WERI-Rb-1 (cell line): Measurements from ENCODE around the gene DEFB112.
A peak's percentile ranks its signal among the peaks of the same experiment; 100 is the strongest.

Source experiments
- DNase-seq: peaks from one replicate; pipeline ENCODE4 v3.0.0-alpha.2; 2020
- H3K27ac ChIP-seq: fragments of 250-450 bp; sonication (Bioruptor Pico); 2 replicates; pipeline ENCODE4 v1.5.1; 2020; ENCODE audit warnings: mild to moderate bottlenecking, moderate library complexity
- H3K27me3 ChIP-seq: fragments of 250-450 bp; sonication (Bioruptor Pico); 2 replicates; pipeline ENCODE4 v1.5.1; 2021; ENCODE audit warnings: mild to moderate bottlenecking, low read depth, moderate library complexity; ENCODE audit not compliant: insufficient read depth, severe bottlenecking
- H3K36me3 ChIP-seq: fragments of 250-450 bp; sonication (Bioruptor Pico); 2 replicates; pipeline ENCODE4 v1.5.1; 2020; ENCODE audit warnings: mild to moderate bottlenecking, moderate library complexity
- H3K4me3 ChIP-seq: 2 replicates; pipeline ENCODE4 v1.5.1; 2011; ENCODE audit warnings: low read depth, mild to moderate bottlenecking, control low read depth, low read length
- H3K9me3 ChIP-seq: fragments of 250-450 bp; sonication (Bioruptor Pico); 2 replicates; pipeline ENCODE4 v1.5.1; 2021; ENCODE audit warnings: mild to moderate bottlenecking, moderate library complexity; ENCODE audit not compliant: severe bottlenecking
- CTCF ChIP-seq: IDR thresholded peaks from 2 replicates; pipeline ENCODE4 v1.5.1; 2011; ENCODE audit warnings: low read depth, mild to moderate bottlenecking, control low read depth, inconsistent platforms, low read length

The DEFB112 gene

DNA sequence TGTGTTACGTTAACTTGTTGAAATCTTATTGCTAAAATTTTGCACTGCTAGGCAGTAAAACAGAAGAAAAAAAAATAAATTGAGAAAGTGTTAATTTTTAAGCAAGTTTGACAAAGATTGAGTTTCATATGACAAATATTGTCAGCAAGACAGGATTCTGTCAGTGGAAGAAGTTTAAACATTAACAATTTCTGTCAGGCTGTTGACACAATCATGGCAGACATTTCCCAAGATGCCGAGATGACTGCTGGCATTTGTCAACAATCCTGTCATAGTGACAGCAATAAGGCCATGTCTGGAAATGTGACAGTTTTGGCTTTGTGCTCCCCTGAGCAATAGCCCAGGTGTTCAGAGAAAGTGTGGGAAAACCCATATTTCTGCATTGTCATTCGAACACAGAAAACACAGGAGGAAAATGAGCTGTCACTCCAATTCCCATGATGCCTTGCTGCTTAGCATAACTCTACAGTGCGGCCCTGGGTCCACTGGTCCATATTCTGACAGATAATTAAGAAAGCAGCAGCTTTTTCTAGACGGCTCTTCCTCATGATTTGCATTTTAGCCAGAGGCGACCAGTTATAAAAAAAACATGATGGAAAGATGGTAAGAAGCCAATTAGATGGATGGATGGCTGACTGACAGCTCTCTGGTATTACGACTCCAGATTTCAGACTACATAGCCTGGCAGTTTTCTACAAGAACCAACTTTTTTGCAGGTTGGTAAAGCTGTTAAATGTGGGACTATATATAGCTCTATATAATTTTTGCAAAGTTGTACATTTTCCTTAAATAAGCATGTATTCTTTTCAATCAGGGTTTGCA is 43.6 kb upstream of the DEFB112 start:
- no peak for DNase-seq
- Histone ChIP-seq H3K4me3 (no peak overlapping the region), H3K27me3 (no peaks in the 10 kb centered on the region), H3K27ac (no peak overlapping the region), H3K36me3 (no peaks in the 10 kb centered on the region), H3K9me3 (no peaks in the 10 kb centered on the region)
- no peak for TF ChIP-seq CTCF

- H3K4me3 ChIP-seq, result no peak overlapping the region
- TF ChIP-seq CTCF, result no peak
- H3K27me3 ChIP-seq, result no peaks in the 10 kb centered on the region
- H3K9me3 ChIP-seq, result no peaks in the 10 kb centered on the region
- no peak overlapping the region for H3K27ac ChIP-seq
- no peaks in the 10 kb centered on the region for H3K36me3 ChIP-seq
- no peak for DNase-seq
Measured at GRCh38 chr6:50091641-50092040, 41.9 kb upstream of the DEFB112 start.

DNA sequence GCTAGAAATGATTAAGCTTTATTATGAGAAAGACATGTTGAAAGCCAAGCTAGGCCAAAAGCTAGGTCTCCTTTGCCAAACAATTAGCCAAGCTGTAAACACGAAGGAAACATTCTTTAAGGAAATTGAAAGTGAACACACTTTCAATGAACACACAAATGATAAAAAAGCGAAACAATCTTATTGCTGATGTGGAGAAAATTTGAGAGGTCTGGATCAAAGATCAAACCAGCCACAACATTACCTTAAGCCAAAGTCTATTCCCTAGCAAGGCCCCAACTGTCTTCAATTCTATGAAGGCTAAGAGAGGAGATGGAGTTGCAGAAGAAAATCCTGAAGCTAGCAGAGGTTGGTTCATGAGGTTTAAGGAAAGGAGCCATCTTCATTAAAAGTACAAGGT is 40.2 kb upstream of the DEFB112 start:
- TF ChIP-seq CTCF, result no peak
- Histone ChIP-seq H3K27ac (no peak overlapping the region), H3K9me3 (no peaks in the 10 kb centered on the region), H3K4me3 (no peak overlapping the region), H3K36me3 (no peaks in the 10 kb centered on the region), H3K27me3 (no peaks in the 10 kb centered on the region)
- DNase-seq, result no peak

DNA sequence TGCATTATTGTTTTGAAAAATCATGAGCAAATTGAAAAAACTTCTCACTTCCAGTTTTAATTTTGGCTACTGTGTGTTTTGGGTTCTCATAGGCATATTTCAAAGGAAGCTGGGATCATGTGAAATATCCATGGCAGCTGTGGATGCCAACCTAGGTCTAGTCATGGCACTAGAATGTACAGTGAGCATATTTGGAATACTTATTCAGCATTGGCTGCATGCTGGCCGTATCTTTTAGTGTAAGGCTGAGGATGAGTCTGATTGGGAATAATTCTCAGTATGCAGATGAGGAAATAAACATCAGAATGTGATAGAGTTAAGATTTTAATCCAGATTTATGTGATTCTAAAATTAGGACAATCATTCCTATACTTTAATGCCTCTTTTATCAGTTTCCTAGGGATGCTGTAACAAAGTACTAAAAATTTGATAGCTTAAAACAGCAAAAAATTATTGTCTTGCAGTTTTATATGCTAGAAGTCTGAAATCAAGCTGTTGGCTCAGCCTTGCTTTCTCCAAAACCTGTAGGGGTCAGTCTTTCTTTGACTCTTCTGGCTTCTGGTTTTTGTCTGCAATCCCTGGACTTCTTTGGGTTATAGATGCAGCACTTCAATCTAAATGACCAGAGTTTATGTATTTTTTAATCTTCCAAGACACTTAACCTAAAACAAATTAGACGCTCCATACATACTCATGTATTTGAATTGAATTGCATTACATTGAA is 37.7 kb upstream of the DEFB112 start:
- no peak overlapping the region for H3K27ac ChIP-seq
- no peak for DNase-seq
- 0 out of 2 replicates have a peak, but pooled peaks have one; percentile 16 for TF ChIP-seq CTCF
- no peak overlapping the region for H3K4me3 ChIP-seq
- no peaks in the 10 kb centered on the region for H3K27me3 ChIP-seq
- no peaks in the 10 kb centered on the region for H3K9me3 ChIP-seq
- H3K36me3 ChIP-seq, result no peaks in the 10 kb centered on the region

- H3K9me3 ChIP-seq, result no peaks in the 10 kb centered on the region
- no peaks in the 10 kb centered on the region for H3K36me3 ChIP-seq
- TF ChIP-seq CTCF, result no peak
- DNase-seq, result no peak
- H3K27me3 ChIP-seq, result no peaks in the 10 kb centered on the region
- no peak overlapping the region for H3K27ac ChIP-seq
- H3K4me3 ChIP-seq, result no peak overlapping the region
Measured at GRCh38 chr6:50077385-50077784, 27.7 kb upstream of the DEFB112 start.
